ENCODE results near the gene NFIX. TPM values are rescaled to one million over a fixed set of nuclear protein-coding genes. Genes with fewer than 3 reads are reported as not detected.

Gene NFIX
- total RNA-seq (100 to 1,000 TPM in 1 of 4 donors, 10 to 100 TPM in 3; 44.1 to 104 (median 58.5) TPM), polyA plus RNA-seq (10 to 100 TPM; 10.6 to 28.2 (median 22.2) TPM)

- H3K4me1 ChIP-seq, result peaks cover 0 to 39% (median 35%) of the 10 kb centered on the region in 4 donors
- H3K27ac ChIP-seq, result peak within 1 kb of the TSS; percentile 92 to 98 (median 98)
- H3K4me3 ChIP-seq, result peak within 1 kb of the TSS; percentile 86 to 97 (median 90)
- H3K27me3 ChIP-seq, result no peaks in the 10 kb centered on the region
- TF ChIP-seq POLR2A (IDR thresholded peaks at IDR 0.05) (no peak), POLR2AphosphoS5 (IDR thresholded peaks at IDR 0.05) (peak in 3 of 4 donors; percentile 50 to 74 (median 64)), EP300 (IDR thresholded peaks at IDR 0.05) (no peak)
- peak; percentile 86 for DNase-seq
- intact Hi-C loops (cut with DNase I), result loop anchor here (5.0 to 10.0 kb wide), 3 partner anchors 37 to 160 kb away; partner anchors contain the start of genes IER2 and STX10
- 5 to 8% methylated on average over 81 to 84 of the region's 84 CpGs for WGBS, 2 donors
- peaks cover 0 to 6% (median 0%) of the 10 kb centered on the region in 4 donors for H3K36me3 ChIP-seq
- H3K9me3 ChIP-seq, result no peaks in the 10 kb centered on the region
Observed at GRCh38 chr19:12994701-12995595, at the start of gene NFIX. Gene NFIX, plus strand, starts transcription at chr19:12995475. Its CDS starts 363 bp downstream, at chr19:12995838.

- DNase-seq, result peak; percentile 99
- H3K4me1 ChIP-seq, result peaks cover 0 to 52% (median 27%) of the 10 kb centered on the region in 4 donors
- peak within 1 kb of the TSS; percentile 93 to 99 (median 96) for H3K27ac ChIP-seq
- no peaks in the 10 kb centered on the region for H3K9me3 ChIP-seq
- WGBS, 2 donors, result 0 to 1% methylated on average over 62 of the region's 62 CpGs
- intact Hi-C loops (cut with DNase I), result loop anchor here (5.0 kb wide), 1 partner anchor 58 kb away; the partner anchor contains the start of gene KLF1
- peak; percentile 79 to 87 for TF ChIP-seq POLR2A (IDR thresholded peaks at IDR 0.05)
- peak; percentile 92 to 99 (median 98) for TF ChIP-seq POLR2AphosphoS5 (IDR thresholded peaks at IDR 0.05)
- no peak for TF ChIP-seq CTCF (IDR thresholded peaks at IDR 0.05)
- TF ChIP-seq EP300 (IDR thresholded peaks at IDR 0.05), result peak in 1 of 4 donors; percentile 62
- H3K36me3 ChIP-seq, result peaks cover 52 to 73% (median 60%) of the 10 kb centered on the region in 4 donors
- peak within 1 kb of the TSS; percentile 88 to 100 (median 93) for H3K4me3 ChIP-seq
- no peaks in the 10 kb centered on the region for H3K27me3 ChIP-seq
Observed at GRCh38 chr19:12945479-12946091, 49.7 kb upstream of the NFIX start, which contains the start of gene RAD23A. Gene RAD23A, plus strand, starts transcription at chr19:12945862. Its CDS starts 87 bp downstream, at chr19:12945949.

GRCh38 chr19:12946092-12946721 lies 49.1 kb upstream of the NFIX start:
- H3K9me3 ChIP-seq, result no peaks in the 10 kb centered on the region
- peak overlapping the region; percentile 93 to 99 (median 96) for H3K27ac ChIP-seq
- H3K36me3 ChIP-seq, result peaks cover 48 to 73% (median 57%) of the 10 kb centered on the region in 4 donors
- H3K27me3 ChIP-seq, result no peaks in the 10 kb centered on the region
- intact Hi-C loops (cut with DNase I), result loop anchor here (5.0 kb wide), 1 partner anchor 59 kb away; the partner anchor contains the start of gene KLF1
- TF ChIP-seq EP300 (IDR thresholded peaks at IDR 0.05) (no peak), POLR2A (IDR thresholded peaks at IDR 0.05) (no peak), POLR2AphosphoS5 (IDR thresholded peaks at IDR 0.05) (no peak), CTCF (IDR thresholded peaks at IDR 0.05) (no peak)
- DNase-seq, result peak; percentile 85
- WGBS, 2 donors, result 0 to 1% methylated on average over 40 of the region's 40 CpGs
- peaks cover 0 to 46% (median 22%) of the 10 kb centered on the region in 4 donors for H3K4me1 ChIP-seq
- peak overlapping the region; percentile 88 to 100 (median 93) for H3K4me3 ChIP-seq

GRCh38 chr19:12946731-12947496 lies 48.4 kb upstream of the NFIX start:
- Histone ChIP-seq H3K27me3 (no peaks in the 10 kb centered on the region), H3K27ac (peak overlapping the region; percentile 93 to 99 (median 96)), H3K4me3 (peak overlapping the region; percentile 88 to 100 (median 93)), H3K36me3 (peaks cover 42 to 73% (median 57%) of the 10 kb centered on the region in 4 donors), H3K9me3 (no peaks in the 10 kb centered on the region), H3K4me1 (peaks cover 0 to 38% (median 19%) of the 10 kb centered on the region in 4 donors)
- intact Hi-C loops (cut with DNase I), result loop anchor here (5.0 kb wide), 1 partner anchor 60 kb away; the partner anchor contains the start of gene KLF1
- no peak for TF ChIP-seq POLR2A (IDR thresholded peaks at IDR 0.05)
- DNase-seq, result no peak
- WGBS, 2 donors, result 61 to 71% methylated on average over 14 of the region's 14 CpGs

Data from sigmoid colon (tissue), 7 donors.